ENCODE data around the gene SHOC2.

The SHOC2 gene

DNA sequence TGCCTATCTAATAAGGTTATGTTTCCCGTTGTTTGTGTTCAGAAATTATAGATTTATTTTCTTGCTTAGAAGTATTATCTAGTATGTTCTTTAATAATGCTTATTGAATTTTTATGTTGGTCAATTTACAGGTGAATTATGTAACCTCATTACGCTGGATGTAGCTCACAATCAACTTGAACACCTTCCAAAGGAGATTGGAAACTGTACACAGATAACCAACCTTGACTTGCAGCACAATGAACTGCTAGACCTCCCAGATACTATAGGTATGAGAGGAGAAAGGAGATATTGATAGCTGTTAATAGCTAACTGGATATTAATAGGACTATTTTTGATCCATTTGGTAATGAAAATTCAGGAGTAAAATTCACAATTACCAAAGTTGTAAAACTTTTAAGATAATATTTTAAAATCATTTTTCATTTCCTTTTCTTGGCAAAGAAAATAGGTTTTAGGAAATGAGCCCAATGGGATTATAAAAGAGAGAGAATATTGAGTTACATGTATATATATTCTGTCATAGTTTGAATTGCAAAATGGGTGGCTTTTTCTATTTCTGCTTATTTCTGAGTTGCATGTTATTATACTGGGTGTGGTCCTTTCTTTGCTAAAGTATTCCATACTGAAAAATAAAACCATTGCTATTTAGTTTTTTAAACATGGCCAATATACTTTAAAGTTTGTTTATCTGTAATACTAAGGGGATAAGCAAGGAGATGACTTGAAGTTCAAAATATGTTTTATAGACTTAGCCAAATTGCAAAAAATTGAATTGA is 66.3 kb downstream of the SHOC2 start:
- no peak for DNase-seq

DNA sequence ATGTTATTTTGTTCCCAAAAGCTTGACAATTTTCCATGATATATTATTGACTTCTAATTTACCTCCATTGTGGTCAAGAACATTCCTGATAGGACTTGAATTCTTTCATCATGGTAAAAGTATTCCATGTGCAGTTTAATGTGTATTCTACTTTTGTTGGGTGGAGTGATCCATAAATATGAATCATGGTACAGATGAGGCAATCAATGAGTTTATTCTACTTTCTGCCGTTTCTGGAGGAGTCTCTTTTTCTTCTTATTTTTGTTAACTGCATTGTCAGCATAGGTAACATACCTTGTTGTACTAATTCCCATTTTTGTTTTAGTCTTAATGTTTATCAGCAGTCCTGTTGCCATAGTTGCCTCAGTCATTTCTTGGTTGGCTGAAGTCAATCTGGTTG is 69.6 kb downstream of the SHOC2 start:
- no peak for DNase-seq

DNA sequence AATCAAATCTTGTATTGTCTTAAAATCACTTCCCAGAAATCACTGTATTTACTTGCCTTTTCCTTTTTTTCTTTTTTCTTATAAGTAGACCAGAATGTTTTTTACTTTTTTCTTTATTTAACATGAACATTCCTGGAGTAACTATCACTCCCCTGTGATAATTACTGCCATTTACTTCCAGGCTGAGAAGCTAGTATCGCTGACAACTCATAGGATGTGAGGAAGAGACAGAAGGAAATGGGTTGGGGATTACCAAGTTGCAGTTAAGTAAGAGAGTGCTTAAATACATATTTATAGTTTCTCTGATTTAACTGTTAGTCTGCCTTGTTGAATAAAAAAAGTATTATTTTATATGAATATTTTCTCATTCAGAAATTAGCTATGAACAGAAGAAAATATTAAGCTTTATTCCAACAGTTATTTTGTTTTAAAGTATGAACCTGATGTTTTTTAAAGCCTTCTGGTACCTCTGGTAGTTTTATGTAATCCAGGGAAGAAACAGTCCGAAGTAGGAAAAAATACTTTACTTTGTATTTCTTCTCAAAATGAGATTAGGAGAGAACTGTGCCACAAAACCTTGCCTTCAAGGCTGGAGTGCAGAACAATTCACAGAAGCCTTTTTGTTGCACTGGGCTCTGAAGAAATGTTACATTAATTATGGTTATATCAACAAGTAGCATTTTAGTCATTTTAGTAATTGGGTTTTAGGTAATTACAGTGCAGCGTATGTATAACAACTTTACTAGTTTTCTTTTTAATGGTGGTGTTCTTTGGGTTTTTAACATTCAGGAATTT is 72.8 kb downstream of the SHOC2 start:
- DNase-seq = no peak

- no peak for DNase-seq
Observed at GRCh38 chr10:110993024-110993693, 73.8 kb downstream of the SHOC2 start.

- DNase-seq = no peak
Observed at GRCh38 chr10:110994406-110995086, 75.1 kb downstream of the SHOC2 start.

DNA sequence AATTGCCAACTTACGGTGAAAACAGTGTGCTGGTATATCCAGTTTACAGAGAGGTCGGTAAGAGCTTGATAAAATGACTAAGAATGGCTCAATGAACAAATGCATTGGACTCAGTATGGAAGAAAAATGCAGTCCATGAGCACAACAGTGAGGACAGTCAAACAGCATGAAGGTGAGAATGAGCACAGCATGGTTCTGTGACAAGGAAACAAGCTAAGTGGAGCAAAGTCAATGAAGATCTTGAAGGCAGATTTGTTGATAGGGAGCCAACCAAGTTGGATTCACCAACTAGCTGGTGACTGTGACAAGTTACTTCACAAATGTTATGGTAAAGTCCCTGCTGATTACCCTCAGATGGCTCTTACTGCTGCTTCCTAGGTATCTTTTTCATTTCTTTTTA is 75.9 kb downstream of the SHOC2 start:
- DNase-seq = no peak

GRCh38 chr10:110996256-110996655 is 76.9 kb downstream of the SHOC2 start:
- DNase-seq = no peak

- DNase-seq = no peak
Observed at GRCh38 chr10:111004016-111004415, 84.6 kb downstream of the SHOC2 start.

GRCh38 chr10:111007486-111007885 is 88.1 kb downstream of the SHOC2 start:
- DNase-seq = no peak

DNA sequence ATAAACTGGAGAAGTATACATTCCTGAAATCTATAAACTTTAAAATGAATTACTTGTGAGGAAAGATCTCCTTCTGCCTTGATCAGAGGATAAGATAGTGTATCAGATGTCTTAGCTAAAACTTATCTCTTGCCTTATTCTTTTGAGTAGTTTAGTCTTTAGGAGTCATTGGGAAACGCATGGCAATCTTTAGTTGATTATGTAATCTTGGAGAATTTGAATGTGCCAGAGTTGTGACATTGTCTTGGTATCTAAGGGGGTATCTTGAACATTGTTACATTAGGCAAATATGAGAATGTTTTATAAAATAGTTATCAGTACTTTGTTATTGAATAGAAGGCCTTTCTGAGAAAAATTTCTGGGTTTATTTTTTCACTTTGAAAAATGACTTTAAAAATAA is 95.8 kb downstream of the SHOC2 start:
- DNase-seq = no peak

- DNase-seq = no peak
Observed at GRCh38 chr10:111017098-111017497, 97.7 kb downstream of the SHOC2 start.

GRCh38 chr10:111018021-111018420 is 98.6 kb downstream of the SHOC2 start:
- DNase-seq = peak; percentile 5

DNA sequence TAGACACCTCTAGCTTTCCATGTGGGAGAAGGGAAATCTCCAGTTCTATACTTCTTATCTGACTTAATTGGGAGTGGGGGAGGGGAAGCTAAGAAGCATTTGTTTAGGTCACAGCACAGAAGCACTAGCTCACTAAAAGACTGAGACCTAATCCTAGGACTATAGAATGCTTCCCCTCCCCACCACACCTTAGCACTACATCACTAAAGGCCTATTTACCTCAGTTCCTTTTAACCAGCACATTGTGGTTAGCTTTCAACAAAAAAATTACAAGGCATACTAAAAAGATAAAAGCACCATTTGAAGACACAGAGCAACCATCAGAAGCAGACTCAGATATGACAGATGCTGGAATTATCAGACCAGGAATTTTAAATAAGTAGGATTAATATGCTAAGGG is 103.7 kb downstream of the SHOC2 start:
- DNase-seq = no peak

DNA sequence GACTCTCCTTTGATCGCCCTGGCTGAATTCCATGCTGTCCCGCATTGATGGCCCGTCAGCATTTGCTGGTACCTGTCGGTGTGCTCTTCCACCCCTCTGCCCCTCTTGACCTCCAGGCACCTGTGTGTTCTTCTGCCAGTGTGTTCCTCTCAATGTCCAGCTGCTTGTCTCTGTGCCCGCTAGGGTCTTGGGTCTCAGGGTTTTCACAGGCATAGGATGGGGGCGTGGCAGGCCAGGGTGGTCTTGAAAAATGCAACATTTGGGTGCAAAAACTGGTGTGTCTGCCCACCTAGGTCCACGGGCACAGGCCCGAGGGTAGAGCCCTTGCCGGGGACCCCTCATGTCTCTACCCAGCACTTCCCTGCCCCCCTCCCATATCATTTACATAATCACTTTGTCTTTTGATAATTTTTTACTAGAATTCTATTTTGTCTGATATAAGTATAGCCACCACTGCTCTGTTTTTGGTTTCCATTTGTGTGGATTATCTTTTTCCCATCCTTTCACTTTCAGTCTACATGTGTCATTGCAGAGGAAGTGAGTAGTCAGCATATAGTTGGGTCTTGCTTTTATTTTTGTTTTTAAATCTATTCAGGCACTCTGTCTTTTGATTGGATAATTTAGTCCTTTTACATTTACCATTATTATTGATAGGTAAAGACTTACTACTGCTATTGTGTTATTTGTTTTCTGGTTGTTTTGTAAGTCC is 110.8 kb downstream of the SHOC2 start:
- DNase-seq = no peak

GRCh38 chr10:111034598-111035310 is 115.3 kb downstream of the SHOC2 start:
- DNase-seq = no peak

DNA sequence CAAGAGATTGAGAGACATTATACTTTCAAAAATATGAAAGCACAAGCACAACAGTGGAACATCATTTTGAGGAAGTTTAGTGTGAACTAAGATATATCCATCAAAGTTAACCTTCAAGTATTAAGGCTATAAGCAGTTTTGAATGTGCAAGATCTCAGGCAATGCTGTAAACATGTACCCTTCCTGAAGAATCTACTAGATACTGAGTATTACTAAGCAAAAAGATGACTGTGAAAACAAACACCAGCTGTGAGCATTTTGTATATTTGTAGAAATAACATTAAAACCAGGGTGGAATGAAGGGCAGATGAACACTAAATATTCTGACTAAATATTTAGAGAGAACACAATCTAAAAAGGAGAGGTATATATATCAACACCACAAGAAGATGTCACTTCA is 116.1 kb downstream of the SHOC2 start:
- no peak for DNase-seq

DNA sequence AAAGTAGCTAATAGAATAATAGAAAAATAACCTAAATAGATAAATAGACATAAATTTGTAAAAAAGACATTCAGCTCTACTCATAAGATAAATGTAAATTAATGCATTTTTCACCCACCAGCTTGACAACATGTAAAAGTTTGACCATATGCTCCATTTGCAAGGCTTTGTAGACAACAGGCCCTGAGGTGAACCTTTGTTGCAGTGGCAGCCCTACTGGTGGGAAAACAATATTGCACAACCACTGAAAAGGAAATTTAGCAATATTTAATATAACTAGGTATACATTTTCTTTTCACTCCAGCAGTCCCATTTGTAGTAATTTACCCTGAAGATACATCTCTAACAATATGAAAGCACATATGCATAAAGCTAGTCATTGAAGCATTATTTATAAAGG is 118.5 kb downstream of the SHOC2 start:
- DNase-seq = no peak

DNA sequence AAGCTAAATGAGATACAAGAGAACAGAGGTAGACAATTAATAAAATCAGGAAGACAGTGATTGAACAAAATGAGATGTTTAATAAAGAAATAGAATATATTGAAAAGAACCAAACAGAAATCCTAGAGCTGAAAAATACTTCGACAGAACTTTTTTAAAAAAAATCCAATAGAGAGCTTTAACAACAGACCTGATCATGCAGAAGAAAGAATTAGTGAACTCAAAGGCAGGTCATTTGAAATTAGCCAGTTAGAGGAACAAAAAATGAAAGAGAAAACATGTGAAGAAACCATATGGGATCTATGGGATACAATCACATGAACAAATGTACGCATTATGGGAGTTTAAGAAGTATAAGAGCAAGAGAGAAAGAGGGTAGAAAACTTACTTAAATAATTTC is 120.1 kb downstream of the SHOC2 start:
- DNase-seq = no peak

- DNase-seq = no peak
Observed at GRCh38 chr10:111057006-111057405, 137.6 kb downstream of the SHOC2 start.
